ENCODE data around the gene TTC28.
"Not testable (repeated sequence)": the region's sequence is repeated elsewhere in the genome, so short reads cannot be mapped to it uniquely, and the experiment has no call there.

TTC28 gene

GRCh38 chr22:28068826-28069225 lies 610.8 kb downstream of the TTC28 start:
- Histone ChIP-seq H3K27me3 (no peaks in the 10 kb centered on the region), H3K9me3 (no peaks in the 10 kb centered on the region), H3K27ac (no peak overlapping the region), H3K4me1 (ENCODE audit: control insufficient read depth in 1 of 2, insufficient read depth in 1 of 2, low read depth in 1 of 2, low read length in 1 of 2) (no peaks in the 10 kb centered on the region), H3K36me3 (no peaks in the 10 kb centered on the region), H3K4me3 (ENCODE audit: low read depth in 1 of 2, low read length in 1 of 2) (no peak overlapping the region)
- TF ChIP-seq, protein P1, sequence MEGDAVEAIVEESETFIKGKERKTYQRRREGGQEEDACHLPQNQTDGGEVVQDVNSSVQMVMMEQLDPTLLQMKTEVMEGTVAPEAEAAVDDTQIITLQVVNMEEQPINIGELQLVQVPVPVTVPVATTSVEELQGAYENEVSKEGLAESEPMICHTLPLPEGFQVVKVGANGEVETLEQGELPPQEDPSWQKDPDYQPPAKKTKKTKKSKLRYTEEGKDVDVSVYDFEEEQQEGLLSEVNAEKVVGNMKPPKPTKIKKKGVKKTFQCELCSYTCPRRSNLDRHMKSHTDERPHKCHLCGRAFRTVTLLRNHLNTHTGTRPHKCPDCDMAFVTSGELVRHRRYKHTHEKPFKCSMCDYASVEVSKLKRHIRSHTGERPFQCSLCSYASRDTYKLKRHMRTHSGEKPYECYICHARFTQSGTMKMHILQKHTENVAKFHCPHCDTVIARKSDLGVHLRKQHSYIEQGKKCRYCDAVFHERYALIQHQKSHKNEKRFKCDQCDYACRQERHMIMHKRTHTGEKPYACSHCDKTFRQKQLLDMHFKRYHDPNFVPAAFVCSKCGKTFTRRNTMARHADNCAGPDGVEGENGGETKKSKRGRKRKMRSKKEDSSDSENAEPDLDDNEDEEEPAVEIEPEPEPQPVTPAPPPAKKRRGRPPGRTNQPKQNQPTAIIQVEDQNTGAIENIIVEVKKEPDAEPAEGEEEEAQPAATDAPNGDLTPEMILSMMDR (IDR thresholded peaks at IDR 0.05), result no peak

GRCh38 chr22:28064920-28065319 lies 614.7 kb downstream of the TTC28 start:
- H3K27me3 ChIP-seq, result no peaks in the 10 kb centered on the region
- no peak overlapping the region for H3K4me3 ChIP-seq (ENCODE audit: low read depth in 1 of 2, low read length in 1 of 2)
- H3K27ac ChIP-seq, result no peak overlapping the region
- no peaks in the 10 kb centered on the region for H3K9me3 ChIP-seq
- no peaks in the 10 kb centered on the region for H3K4me1 ChIP-seq (ENCODE audit: control insufficient read depth in 1 of 2, insufficient read depth in 1 of 2, low read depth in 1 of 2, low read length in 1 of 2)
- H3K36me3 ChIP-seq, result no peaks in the 10 kb centered on the region
- TF ChIP-seq, protein P1 (IDR thresholded peaks at IDR 0.05), result no peak

- TF ChIP-seq, protein P1 (IDR thresholded peaks at IDR 0.05), result no peak
- Histone ChIP-seq H3K9me3 (no peaks in the 10 kb centered on the region), H3K36me3 (no peaks in the 10 kb centered on the region), H3K4me3 (ENCODE audit: low read depth in 1 of 2, low read length in 1 of 2) (no peak overlapping the region), H3K4me1 (ENCODE audit: control insufficient read depth in 1 of 2, insufficient read depth in 1 of 2, low read depth in 1 of 2, low read length in 1 of 2) (no peaks in the 10 kb centered on the region), H3K27ac (no peak overlapping the region), H3K27me3 (no peaks in the 10 kb centered on the region)
Measured at GRCh38 chr22:28063656-28064055, 616.0 kb downstream of the TTC28 start.

DNA sequence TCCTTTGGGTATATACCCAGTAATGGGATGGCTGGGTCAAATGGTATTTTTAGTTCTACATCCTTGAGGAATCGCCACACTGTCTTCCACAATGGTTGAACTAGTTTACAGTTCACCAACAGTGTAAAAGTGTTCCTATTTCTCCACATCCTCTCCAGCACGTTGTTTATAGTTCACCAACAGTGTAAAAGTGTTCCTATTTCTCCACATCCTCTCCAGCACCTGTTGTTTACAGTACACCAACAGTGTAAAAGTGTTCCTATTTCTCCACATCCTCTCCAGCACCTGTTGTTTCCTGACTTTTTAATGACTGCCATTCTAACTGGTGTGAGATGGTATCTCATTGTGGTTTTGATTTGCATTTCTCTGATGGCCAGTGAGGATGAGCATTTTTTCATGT lies 619.0 kb downstream of the TTC28 start:
- H3K4me3 ChIP-seq (ENCODE audit: low read depth in 1 of 2, low read length in 1 of 2); H3K36me3 ChIP-seq; H3K27me3 ChIP-seq; H3K4me1 ChIP-seq (ENCODE audit: control insufficient read depth in 1 of 2, insufficient read depth in 1 of 2, low read depth in 1 of 2, low read length in 1 of 2); H3K27ac ChIP-seq; H3K9me3 ChIP-seq: not testable (repeated sequence)

DNA sequence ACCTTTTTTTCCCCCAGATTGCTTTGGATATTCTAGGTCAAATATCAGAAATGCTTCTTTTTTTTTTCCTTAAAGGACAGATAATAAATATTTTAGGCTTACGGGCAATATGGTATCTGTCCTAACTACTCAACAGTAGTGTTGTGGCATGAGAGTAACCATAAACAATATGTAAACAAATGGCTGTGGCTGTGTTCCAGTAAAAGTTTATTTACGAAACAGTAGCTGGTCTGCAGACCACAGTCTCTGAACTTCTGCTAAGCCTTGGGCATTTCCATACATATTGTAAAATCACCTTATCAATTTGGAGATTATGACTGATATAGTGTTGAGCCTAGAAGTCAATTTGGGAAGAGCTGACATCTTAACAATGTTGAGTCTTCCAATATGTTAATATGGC lies 621.6 kb downstream of the TTC28 start:
- Histone ChIP-seq H3K36me3 (no peaks in the 10 kb centered on the region), H3K9me3 (no peaks in the 10 kb centered on the region), H3K4me3 (ENCODE audit: low read depth in 1 of 2, low read length in 1 of 2) (no peak overlapping the region), H3K27me3 (no peaks in the 10 kb centered on the region), H3K27ac (no peak overlapping the region), H3K4me1 (ENCODE audit: control insufficient read depth in 1 of 2, insufficient read depth in 1 of 2, low read depth in 1 of 2, low read length in 1 of 2) (no peaks in the 10 kb centered on the region)
- TF ChIP-seq, protein P1 (IDR thresholded peaks at IDR 0.05), result no peak

DNA sequence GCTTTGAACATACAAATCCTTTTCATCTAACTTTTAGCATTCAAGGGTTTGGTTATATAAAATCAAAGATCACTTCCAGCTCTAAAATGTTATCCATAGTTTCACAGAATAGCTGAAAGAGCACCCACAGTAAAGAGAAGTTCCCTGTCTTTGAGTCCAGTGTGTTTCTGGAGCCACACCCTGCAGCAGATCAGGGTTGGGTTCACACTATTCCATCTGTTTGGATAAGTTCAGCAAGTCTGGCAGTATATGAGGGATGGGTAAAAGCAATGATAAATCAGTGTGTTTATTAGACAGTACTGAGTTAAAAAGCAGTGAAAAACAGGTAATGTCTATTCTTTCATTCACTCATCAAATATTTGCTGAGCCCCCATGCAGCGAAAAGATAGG lies 624.8 kb downstream of the TTC28 start:
- Histone ChIP-seq H3K27me3 (no peaks in the 10 kb centered on the region), H3K36me3 (no peaks in the 10 kb centered on the region), H3K4me1 (ENCODE audit: control insufficient read depth in 1 of 2, insufficient read depth in 1 of 2, low read depth in 1 of 2, low read length in 1 of 2) (no peaks in the 10 kb centered on the region), H3K9me3 (no peaks in the 10 kb centered on the region), H3K27ac (no peak overlapping the region), H3K4me3 (ENCODE audit: low read depth in 1 of 2, low read length in 1 of 2) (no peak overlapping the region)
- TF ChIP-seq, protein P1 (IDR thresholded peaks at IDR 0.05), result no peak

All from neutrophil (primary cell).